ENCODE measurements around the gene FAM83D.

DNA sequence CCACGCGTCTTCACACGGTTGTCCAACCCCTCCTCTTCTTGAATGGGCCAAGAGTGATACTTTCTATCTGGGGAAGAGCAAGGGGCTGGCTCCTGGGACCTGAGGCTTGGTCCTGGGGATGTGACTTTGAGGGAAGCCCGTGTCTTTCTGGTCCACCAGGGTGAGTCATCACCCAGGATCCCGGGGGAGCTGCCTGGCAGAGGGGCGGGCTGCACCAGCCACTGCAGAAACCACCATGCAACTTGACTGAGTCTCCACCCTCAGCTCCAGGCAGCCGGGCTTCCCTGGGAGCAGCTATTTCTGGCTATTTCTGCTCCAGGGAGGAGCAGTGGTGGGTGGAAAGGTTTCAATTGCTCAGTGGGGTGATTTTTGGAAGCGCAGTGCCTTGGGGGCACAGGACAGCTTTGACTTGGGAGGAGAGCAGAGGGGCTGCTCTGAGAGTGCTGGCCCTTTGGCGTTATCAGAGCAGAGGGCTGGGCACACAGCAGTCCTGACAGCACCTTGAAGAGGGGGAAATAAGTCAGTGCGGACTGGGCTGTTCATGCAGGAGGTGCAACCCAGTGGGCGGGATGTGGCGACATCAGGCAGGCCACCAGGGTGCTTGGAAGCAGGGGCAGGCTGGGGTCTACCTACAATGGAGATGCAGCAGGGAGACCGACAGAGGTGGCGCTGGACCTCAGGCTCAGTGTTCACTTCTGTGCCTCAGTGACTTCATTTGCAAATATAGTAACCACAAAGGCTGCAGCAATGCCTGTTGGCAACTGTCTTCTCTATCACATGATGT is 45.1 kb upstream of the FAM83D start:
- TF ChIP-seq EGR1 (IDR thresholded peaks at IDR 0.05) (no peak), NFIC (IDR thresholded peaks at IDR 0.05) (no peak), YY1 (IDR thresholded peaks at IDR 0.05; ENCODE audit: low read depth) (no peak), CEBPB (IDR thresholded peaks at IDR 0.05) (no peak)
- TF ChIP-seq, protein P1, sequence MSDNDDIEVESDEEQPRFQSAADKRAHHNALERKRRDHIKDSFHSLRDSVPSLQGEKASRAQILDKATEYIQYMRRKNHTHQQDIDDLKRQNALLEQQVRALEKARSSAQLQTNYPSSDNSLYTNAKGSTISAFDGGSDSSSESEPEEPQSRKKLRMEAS (IDR thresholded peaks at IDR 0.05): no peak
- TF ChIP-seq, protein P2, sequence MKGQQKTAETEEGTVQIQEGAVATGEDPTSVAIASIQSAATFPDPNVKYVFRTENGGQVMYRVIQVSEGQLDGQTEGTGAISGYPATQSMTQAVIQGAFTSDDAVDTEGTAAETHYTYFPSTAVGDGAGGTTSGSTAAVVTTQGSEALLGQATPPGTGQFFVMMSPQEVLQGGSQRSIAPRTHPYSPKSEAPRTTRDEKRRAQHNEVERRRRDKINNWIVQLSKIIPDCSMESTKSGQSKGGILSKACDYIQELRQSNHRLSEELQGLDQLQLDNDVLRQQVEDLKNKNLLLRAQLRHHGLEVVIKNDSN (IDR thresholded peaks at IDR 0.05): no peak

Measured in Ishikawa (cell line).